Caco-2 (cell line): ENCODE measurements around the gene MYH9. TPM values are rescaled to one million over a fixed set of nuclear protein-coding genes. Genes with fewer than 3 reads are reported as not detected.
"Not testable (repeated sequence)": the region's sequence is repeated elsewhere in the genome, so short reads cannot be mapped to it uniquely, and the experiment has no call there.

ENCODE experiments used
- BruUV-seq: library from RNA; stranded (reverse); fragments of 400-500 nt; replicated peaks from 2 replicates; lab custom pipeline; 2021; lab: Mats Ljungman, UMichigan
- CTCF ChIA-PET: fragments of 300-600 bp; sonication (Branson Sonifier 250); formaldehyde crosslinking; loops from one replicate; lab custom pipeline; 2022; ENCODE audit warnings: antibody characterized with exemption; lab: Charles Lee
- POLR2A ChIA-PET: fragments of 300-600 bp; sonication (Branson Sonifier 250); formaldehyde crosslinking; loops from one replicate; lab custom pipeline; 2022; ENCODE audit warnings: antibody characterized with exemption; lab: Charles Lee
- DNase-seq, 2 experiments: peaks; one replicate each; pipeline versions ENCODE4 v3.0.0 to v3.0.0-alpha.2; 2020 to 2022
- H3K27me3 ChIP-seq: replicated peaks from 2 replicates; pipeline ENCODE4 v1.6.0; 2011; ENCODE audit warnings: low read length; ENCODE audit not compliant: control insufficient read depth, insufficient read depth
- H3K36me3 ChIP-seq: 2 replicates; pipeline ENCODE4 v1.5.1; 2011; ENCODE audit warnings: low read length; ENCODE audit not compliant: control insufficient read depth, insufficient read depth
- H3K4me1 ChIP-seq: fragments of 250-450 bp; sonication (Bioruptor Pico); 2 replicates; pipeline ENCODE4 v1.5.1; 2020; ENCODE audit warnings: mild to moderate bottlenecking
- H3K4me3 ChIP-seq: 2 replicates; pipeline ENCODE4 v1.5.1; 2011; ENCODE audit warnings: low read depth, mild to moderate bottlenecking, control low read depth, low read length
- H3K9me3 ChIP-seq: fragments of 250-450 bp; sonication (Bioruptor Pico); 2 replicates; pipeline ENCODE4 v1.5.1; 2020; ENCODE audit warnings: mild to moderate bottlenecking, moderate library complexity
- H3K27ac Mint-ChIP-seq: one replicate; pipeline ENCODE4 v1.8.0; 2022; ENCODE audit warnings: mixed read lengths; ENCODE audit not compliant: unreplicated experiment
- H3K27me3 Mint-ChIP-seq: one replicate; pipeline ENCODE4 v1.8.0; 2022; ENCODE audit warnings: mixed read lengths; ENCODE audit not compliant: insufficient read depth, unreplicated experiment
- H3K36me3 Mint-ChIP-seq: one replicate; pipeline ENCODE4 v1.8.0; 2022; ENCODE audit warnings: mild to moderate bottlenecking, mixed read lengths; ENCODE audit not compliant: insufficient read depth, unreplicated experiment
- H3K4me1 Mint-ChIP-seq: one replicate; pipeline ENCODE4 v1.8.0; 2022; ENCODE audit warnings: low read depth, mixed read lengths; ENCODE audit not compliant: unreplicated experiment
- H3K4me3 Mint-ChIP-seq: one replicate; pipeline ENCODE4 v1.8.0; 2022; ENCODE audit warnings: mild to moderate bottlenecking, moderate library complexity, mixed read lengths; ENCODE audit not compliant: unreplicated experiment
- H3K9me3 Mint-ChIP-seq: one replicate; pipeline ENCODE4 v1.8.0; 2022; ENCODE audit warnings: mixed read lengths; ENCODE audit not compliant: unreplicated experiment
- CTCF ChIP-seq, 2 experiments: fragments of 200-600 bp in 1 of 2; IDR thresholded peaks; 1 replicate in 1 of 2; 2 replicates in 1 of 2; pipeline versions ENCODE4 v1.5.1 to v1.8.0; 2011 to 2022; ENCODE audit warnings: antibody characterized with exemption in 1 of 2, control low read depth in 1 of 2, inconsistent platforms in 1 of 2, low read depth in 1 of 2, low read length in 1 of 2, mild to moderate bottlenecking in 1 of 2, moderate library complexity in 1 of 2; ENCODE audit not compliant: insufficient read depth in 1 of 2, severe bottlenecking in 1 of 2, unreplicated experiment in 1 of 2
- intact Hi-C: fragments of 100-400 bp; cut with micrococcal nuclease; formaldehyde crosslinking; loops from one replicate; pipeline ENCODE4 v1.10.0; 2022; ENCODE audit not compliant: unreplicated experiment
- total RNA-seq: library from RNA; stranded (reverse); gene quantifications from 2 replicates; pipeline ENCODE4 v1.2.3, GENCODE V29; 2022

MYH9 gene
- total RNA-seq, 1 experiment from 2014 or later, result 513 TPM

DNA sequence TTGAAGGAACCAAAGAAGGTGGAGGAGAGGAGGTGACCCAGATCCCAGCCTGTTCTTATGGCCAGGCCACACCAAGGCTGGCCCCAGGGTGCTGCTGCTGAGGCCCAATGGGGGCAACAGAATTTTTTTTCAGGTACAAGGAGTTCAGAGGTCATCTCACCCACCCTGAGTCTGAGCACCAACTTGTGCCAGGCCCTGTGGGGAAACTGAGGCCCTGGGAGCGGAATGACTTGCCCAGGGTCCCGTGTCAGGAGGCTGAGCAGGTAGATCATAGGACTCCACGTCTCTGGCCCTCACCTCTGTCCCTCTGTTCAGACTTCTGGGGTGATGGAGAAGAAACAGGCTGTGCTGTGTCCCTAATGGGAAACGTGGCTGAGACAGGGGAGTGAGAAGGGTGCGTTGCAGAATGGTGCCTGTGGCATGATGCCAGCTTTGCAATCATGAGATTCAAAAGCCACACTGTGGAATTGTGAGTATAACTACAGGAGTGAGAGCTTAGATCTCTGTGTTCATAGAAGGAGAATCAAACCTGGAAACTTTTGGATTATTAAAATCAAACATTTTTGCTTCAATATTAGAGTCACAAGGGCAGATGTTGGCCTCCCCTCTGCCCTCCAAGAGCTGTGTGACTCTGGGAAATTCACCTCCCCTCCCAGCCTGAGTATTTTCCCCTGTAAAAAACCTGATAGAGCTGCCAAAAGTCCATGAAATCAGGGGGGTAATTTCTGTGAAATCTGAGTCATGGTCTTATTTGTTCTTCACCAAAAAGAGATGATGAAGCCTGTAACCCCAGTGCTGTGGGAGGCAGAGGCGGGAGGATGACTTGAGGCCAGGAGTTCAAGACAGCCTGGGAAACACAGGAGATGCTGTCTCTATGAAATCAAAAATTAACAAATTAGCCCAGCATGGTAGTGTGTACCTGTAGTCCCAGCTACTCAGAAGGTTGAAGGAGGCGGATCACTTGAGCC lies 134.0 kb downstream of the MYH9 start:
- ChIA-PET CTCF (no interaction called here), POLR2A (no interaction called here)
- Mint-ChIP-seq H3K27me3 (peaks cover 3% of the 10 kb centered on the region), H3K4me3 (no peak overlapping the region), H3K4me1 (no peaks in the 10 kb centered on the region), H3K9me3 (no peaks in the 10 kb centered on the region), H3K27ac (no peak overlapping the region), H3K36me3 (no peaks in the 10 kb centered on the region)
- TF ChIP-seq CTCF (IDR thresholded peaks at IDR 0.05; ENCODE audit: insufficient read depth in 1 of 2, low read depth in 1 of 2, low read length in 1 of 2, severe bottlenecking in 1 of 2, unreplicated experiment in 1 of 2), result no peak
- DNase-seq, result no peak
- no TSS peak for BruUV-seq
- Histone ChIP-seq H3K27me3 (no peaks in the 10 kb centered on the region), H3K9me3 (no peaks in the 10 kb centered on the region), H3K4me3 (no peak overlapping the region), H3K36me3 (no peaks in the 10 kb centered on the region), H3K4me1 (no peaks in the 10 kb centered on the region)
- intact Hi-C loops, result no loop called here

DNA sequence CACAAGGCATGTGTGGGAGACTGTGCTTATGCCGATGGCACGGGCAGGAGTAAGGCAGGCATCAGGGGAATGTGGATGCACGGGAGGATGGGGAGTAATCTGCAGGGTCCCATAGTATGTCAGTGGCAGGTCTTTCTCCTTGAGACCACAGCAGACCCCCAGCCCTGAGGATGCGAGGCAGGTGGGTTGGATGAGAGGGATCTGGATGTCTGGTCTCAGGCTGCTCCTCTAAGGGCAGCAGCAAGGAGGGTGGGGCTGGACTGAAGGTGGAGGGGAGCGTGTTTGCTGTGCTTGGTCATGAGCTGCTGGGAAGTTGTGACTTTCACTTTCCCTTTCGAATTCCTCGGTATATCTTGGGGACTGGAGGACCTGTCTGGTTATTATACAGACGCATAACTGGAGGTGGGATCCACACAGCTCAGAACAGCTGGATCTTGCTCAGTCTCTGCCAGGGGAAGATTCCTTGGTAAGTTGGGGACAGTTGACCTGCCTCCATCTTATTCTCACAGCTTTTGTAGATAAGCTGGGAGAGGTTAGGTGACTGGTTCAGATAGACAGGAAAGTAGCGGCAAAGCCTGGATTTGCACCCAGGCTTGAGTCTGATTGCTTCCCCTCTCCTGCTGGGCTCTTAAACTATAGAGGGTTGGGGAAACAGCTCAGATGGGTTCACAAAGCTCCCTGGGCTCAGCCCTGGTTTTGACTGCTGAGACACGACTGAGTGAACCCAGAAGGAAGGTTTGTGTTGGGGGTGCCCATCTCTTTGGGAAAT lies 134.8 kb downstream of the MYH9 start, which contains the start of gene APOL1:
Gene APOL1 (plus strand): TSS at position 380 of the 769 bp plus-strand sequence. CDS start 1,823 bp downstream, outside the sequence.
- BruUV-seq, result no TSS peak
- no peak within 1 kb of the TSS for H3K4me3 ChIP-seq

DNA sequence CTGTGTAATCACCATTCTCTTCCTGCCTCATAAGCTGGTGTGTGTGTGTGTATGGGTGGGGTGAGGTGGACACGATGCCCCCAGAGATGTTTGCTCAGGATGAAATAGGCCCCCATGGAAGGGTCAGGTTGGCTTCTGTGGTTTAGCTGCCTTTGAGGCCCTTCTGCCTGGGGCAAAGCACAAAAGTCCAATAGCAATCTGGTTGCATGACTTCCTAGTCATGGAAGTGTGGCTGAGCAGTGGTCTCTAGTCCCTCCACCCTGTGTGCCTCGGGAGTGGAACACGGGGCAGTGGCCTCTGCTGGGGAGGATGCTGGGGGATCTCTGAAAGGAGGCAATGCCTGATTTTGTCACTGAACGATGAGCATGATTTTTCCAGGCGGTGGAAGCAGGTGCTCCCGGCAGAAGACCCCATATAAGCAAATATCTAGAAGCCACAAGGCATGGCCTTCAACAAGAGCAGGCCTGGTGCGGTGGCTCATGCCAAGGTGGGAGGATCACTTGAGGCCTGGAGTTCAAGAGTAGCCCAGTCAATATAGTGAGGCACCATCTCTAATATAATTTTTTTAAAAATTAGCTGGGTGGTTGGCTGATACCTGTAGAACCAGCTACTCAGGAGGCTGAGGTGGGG lies 135.7 kb downstream of the MYH9 start:
- POLR2A ChIA-PET, result not testable (repeated sequence)
- CTCF ChIA-PET, result interaction anchor here (2.1 kb wide), 1 partner anchor 13 kb away, joined by 5 read pairs; the partner anchor contains the start of gene APOL2

More for the DNA sequence above, 134.8 kb downstream of the MYH9 start, which contains the start of gene APOL1:
- no peaks in the 10 kb centered on the region for H3K9me3 ChIP-seq
- intact Hi-C loops, result no loop called here
- peaks cover 3% of the 10 kb centered on the region for H3K27me3 Mint-ChIP-seq
- H3K27me3 ChIP-seq, result no peaks in the 10 kb centered on the region
- H3K36me3 Mint-ChIP-seq, result no peaks in the 10 kb centered on the region
- ChIA-PET POLR2A (no interaction called here), CTCF (no interaction called here)
- no peak within 1 kb of the TSS for H3K4me3 Mint-ChIP-seq
- no peak within 1 kb of the TSS for H3K27ac Mint-ChIP-seq
- H3K36me3 ChIP-seq, result no peaks in the 10 kb centered on the region
- no peaks in the 10 kb centered on the region for H3K4me1 ChIP-seq
- no peak for TF ChIP-seq CTCF (IDR thresholded peaks at IDR 0.05; ENCODE audit: insufficient read depth in 1 of 2, low read depth in 1 of 2, low read length in 1 of 2, severe bottlenecking in 1 of 2, unreplicated experiment in 1 of 2)
- H3K9me3 Mint-ChIP-seq, result no peaks in the 10 kb centered on the region
- no peak for DNase-seq
- no peaks in the 10 kb centered on the region for H3K4me1 Mint-ChIP-seq

GRCh38 chr22:36250292-36250960 lies 137.3 kb downstream of the MYH9 start:
- H3K9me3 ChIP-seq, H3K4me3 Mint-ChIP-seq, H3K4me1 ChIP-seq, H3K27ac Mint-ChIP-seq, H3K9me3 Mint-ChIP-seq, H3K27me3 Mint-ChIP-seq, H3K27me3 ChIP-seq, DNase-seq, H3K4me3 ChIP-seq, intact Hi-C loops, BruUV-seq, H3K4me1 Mint-ChIP-seq, POLR2A ChIA-PET, H3K36me3 ChIP-seq, H3K36me3 Mint-ChIP-seq: not testable (repeated sequence)
- CTCF ChIA-PET, result interaction anchor here (0.7 to 2.1 kb wide), 3 partner anchors 11 to 87 kb away, joined by 4 to 5 read pairs (median 4); partner anchors contain the start of gene APOL2

More for the DNA sequence above, 135.7 kb downstream of the MYH9 start:
- BruUV-seq, H3K27me3 Mint-ChIP-seq, H3K27ac Mint-ChIP-seq, H3K9me3 Mint-ChIP-seq, H3K4me1 Mint-ChIP-seq, H3K9me3 ChIP-seq, DNase-seq, H3K36me3 Mint-ChIP-seq, H3K4me3 Mint-ChIP-seq, H3K36me3 ChIP-seq, H3K27me3 ChIP-seq, H3K4me3 ChIP-seq, H3K4me1 ChIP-seq, intact Hi-C loops: not testable (repeated sequence)
